Epithelial cell of prostate (primary cell): ENCODE measurements around the gene TDRD3.

ENCODE experiments used
- DNase-seq: peaks from one replicate; pipeline ENCODE4 v3.0.0-alpha.2; 2011; ENCODE audit warnings: low read depth, low spot score
- H3K27ac ChIP-seq: fragments of 450-650 bp; 2 replicates; pipeline ENCODE4 v1.5.1; 2017; ENCODE audit warnings: mild to moderate bottlenecking

TDRD3 gene

DNA sequence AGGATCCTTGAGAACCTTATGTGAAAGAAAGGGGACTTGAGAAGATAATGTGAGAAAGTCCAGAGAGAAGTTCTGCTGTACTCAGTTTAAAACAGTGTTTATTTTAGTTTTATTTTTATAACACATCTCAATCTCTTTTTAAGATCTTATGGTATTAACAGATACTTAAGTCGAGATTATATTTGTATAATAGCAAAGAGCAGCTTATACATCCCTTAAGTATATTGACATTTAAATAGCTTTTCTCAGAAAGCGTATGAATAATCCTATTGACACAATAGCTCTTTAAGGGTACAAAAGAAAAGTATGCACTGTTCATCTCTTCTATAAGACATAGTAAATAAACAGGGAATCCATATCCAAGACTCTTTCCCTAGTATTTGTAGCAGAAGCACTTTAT lies 42.2 kb downstream of the TDRD3 start:
- DNase-seq: no peak
- no peak overlapping the region for H3K27ac ChIP-seq

DNA sequence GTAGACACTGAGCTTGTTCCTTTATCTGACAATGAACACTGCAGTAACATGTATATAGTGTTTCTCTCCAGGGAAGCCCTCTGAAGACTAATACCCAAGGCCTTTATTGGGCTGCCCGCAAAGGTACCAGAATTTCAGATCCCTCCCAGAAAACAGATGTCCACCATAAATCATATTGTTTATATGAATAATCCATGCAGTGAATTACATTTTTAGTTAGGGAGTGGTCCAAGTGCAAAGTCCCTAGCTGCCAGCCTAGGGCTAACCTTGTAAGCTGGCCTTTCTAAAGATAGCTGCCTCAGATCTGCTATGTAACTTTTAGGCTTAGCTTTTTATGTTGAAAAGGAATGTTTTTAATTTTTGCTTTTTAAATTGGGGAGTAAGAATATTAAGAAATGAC lies 44.7 kb downstream of the TDRD3 start:
- H3K27ac ChIP-seq: no peak overlapping the region
- no peak for DNase-seq

DNA sequence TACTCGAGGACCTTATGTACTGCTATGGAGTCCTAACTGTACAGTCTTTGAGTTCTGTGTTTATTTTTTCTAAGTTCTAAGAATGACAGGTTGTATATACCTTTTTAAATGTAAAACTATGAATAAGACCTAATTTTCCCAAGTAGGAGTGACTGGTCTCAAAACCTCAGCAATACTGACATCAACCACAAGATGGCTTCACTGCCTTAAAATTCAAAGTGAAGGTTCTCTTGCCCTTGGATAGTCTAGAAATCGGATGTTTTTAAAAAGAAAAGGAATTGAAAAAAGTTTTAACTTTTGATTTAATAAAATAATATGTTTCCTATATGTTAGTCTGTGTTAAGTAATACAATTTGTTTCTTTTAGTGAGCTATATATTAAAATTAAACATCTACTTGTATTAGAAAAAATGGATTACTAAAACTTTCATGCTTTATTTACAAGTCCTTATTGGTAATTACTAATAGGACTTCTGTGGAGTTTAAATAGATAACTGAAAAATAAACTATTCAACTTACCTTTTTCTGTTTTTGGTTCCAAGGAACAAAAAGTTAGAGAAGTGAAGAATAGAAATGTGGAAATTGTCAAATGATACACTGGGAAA lies 52.0 kb downstream of the TDRD3 start:
- H3K27ac ChIP-seq: no peak overlapping the region
- DNase-seq: peak; percentile 5

DNA sequence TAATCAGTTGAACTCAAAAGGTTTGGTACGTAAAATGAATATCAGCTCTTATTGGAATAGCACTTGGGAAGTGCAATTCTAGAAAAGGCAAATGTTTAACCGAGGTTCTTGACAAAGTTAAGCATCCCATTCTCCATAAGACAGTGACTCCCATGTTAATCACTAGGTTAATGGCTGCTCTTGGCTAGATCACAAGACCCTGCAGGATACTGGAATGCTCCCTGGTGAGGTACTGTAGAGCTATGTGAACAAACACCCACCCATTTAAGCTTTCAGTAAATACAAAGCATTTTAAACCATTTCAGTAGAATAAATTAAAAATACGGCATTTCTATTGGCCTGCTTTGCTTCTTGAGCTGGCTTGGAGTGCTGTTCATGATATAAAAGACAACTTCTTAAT lies 56.5 kb downstream of the TDRD3 start:
- H3K27ac ChIP-seq: no peak overlapping the region
- DNase-seq: no peak

DNA sequence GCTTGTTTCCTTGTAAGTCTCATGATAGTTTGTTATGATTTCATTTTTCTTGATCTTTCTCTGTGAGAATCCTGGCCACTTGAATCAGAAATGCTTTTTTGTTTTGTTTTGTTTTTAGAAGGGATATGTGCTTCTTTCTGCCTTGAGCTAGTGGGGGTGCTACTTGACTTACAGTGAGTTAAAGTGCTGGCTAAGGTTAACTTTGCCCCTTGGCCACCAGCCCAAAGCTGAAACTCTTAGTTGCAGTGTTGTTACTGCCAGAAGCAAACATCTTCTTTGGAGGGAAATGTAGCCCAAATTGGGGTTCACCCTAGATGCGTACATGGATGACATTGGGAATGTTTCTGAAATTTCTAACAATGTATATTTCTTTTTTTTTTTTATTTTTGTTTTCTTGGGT lies 57.4 kb downstream of the TDRD3 start:
- no peak for DNase-seq

DNA sequence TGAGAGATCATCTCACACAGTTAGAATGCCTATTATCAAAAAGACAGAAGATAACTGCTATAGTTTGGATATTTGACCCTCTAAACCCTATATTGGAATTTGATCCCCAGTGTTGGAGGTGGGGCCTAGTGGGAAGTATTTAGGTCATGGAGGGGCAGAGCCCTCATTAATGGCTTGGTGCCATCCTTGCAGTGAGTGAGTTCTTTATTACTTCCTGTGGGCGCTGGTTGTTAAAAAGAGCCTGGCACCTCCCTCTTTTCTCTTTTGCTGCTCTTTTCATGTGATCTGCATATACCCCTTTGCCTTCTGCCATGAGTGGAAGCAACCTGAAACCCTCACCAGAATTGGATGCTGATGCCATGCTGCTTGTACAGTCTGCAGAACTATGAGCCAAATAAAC lies 66.8 kb downstream of the TDRD3 start:
- no peak for DNase-seq

More for the DNA sequence above, 57.4 kb downstream of the TDRD3 start:
- no peak overlapping the region for H3K27ac ChIP-seq

DNA sequence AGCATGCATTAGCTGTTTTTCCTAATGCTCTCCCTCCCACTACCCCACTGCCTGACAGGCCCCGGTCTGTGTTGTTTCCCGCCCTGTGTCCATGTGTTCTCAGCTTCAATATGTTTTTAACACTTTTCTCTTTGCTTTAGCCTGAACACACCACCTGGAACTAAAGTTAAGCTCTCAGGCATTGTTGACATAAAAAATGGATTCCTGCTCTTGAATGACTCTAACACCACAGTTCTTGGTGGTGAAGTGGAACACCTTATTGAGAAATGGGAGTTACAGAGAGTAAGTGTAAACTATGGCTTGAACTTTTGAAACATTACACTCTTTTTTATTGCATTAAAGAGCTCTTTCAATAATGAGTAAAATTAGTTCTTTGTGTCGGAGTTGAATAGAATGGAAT lies 70.1 kb downstream of the TDRD3 start:
- no peak overlapping the region for H3K27ac ChIP-seq
- DNase-seq: no peak

More for the DNA sequence above, 66.8 kb downstream of the TDRD3 start:
- no peak overlapping the region for H3K27ac ChIP-seq

DNA sequence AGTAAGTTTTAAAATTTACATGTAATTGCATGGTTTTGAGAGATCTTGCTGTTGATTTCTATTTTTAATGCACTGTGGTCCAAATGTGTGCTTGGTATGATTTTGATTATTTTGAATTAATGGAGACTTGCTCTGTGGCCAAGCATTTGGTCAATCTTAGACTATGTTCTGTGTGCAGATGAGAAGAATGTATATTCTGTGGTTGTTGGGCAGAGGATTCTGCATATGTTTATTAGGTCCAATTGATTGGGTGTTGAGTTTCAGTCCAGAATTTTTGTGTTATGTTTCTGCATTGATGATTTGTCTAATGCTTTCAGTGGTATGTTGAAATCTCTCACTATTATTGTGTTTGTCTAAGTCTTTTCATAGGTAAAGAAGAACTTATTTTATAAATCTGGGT lies 82.3 kb downstream of the TDRD3 start:
- DNase-seq: no peak

DNA sequence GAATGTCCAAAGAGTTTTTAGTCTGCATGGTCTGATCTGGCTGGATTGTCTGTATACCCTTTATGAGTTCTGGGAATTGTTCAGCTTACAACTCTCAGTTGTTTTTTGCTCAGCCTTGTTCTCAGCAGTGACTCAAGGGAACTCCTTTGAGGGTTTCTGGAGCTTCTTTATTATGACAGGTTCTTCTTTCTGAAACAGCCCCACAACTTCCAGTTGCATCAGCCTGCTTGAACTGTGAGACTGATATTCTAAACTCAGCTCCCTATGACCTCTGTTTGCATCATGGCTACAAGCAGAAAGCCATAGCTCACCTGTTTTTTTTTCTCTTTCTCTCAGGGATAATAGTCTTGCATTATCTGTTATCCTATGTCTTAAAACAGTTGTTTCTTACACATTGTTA lies 85.0 kb downstream of the TDRD3 start:
- peak overlapping the region; percentile 46 for H3K27ac ChIP-seq
- DNase-seq: no peak

More for the DNA sequence above, 82.3 kb downstream of the TDRD3 start:
- H3K27ac ChIP-seq: no peak overlapping the region

DNA sequence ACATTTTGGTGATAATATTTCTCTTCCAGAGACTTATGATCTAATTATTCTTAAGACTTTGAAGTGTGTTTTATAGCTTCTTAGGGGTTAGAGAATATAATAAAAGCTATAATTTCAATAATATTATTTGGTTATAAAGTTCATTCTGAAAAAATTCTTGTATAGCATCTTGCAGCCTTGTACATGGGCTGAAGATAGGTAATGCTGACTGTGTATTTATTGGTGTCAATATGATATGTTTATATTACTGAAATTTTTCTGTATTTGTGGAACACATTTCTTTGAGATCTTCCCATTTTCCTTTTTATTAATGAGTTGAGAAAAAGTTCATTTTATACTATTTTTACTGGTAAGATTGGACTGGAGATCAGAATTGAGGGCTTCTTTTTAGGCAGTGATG lies 87.8 kb downstream of the TDRD3 start:
- no peak overlapping the region for H3K27ac ChIP-seq
- no peak for DNase-seq

DNA sequence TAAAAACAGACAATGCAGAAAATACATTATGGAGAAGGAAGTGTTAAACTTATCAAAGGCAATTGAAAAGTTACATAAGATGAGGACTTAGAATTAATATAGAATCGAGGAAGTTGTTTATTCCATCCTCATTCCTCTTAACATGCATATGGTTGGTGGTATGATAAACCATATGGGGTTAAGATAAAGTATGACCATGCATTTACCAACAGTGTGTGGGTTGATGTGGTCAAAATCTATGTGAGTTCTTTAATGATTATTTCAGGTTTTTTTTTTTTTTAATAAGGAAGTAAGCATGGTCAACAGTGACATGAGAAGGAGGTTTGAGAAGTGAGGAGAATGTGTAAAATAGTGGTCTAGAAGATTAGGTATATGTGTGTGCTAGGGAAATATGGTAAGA lies 94.5 kb downstream of the TDRD3 start:
- no peak overlapping the region for H3K27ac ChIP-seq
- no peak for DNase-seq

DNA sequence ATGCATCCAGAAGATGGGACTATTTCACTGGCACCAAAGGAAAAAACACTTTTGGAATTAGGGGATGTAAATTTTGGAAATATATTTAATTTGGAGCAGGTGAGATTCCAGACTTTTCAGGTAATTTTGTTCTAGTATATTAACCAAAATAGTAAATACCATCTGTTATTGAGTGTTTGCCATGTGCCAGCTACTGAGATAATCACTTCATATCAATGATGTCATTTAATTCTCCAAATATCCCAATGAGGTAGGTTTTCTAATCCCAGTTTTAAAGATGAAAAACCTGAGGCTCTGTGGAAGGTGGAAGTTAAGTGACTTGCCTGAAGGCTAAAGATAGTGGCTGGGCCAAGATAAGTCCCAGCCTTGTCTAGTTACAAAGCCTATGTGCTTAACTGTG lies 95.2 kb downstream of the TDRD3 start:
- no peak overlapping the region for H3K27ac ChIP-seq
- DNase-seq: no peak

DNA sequence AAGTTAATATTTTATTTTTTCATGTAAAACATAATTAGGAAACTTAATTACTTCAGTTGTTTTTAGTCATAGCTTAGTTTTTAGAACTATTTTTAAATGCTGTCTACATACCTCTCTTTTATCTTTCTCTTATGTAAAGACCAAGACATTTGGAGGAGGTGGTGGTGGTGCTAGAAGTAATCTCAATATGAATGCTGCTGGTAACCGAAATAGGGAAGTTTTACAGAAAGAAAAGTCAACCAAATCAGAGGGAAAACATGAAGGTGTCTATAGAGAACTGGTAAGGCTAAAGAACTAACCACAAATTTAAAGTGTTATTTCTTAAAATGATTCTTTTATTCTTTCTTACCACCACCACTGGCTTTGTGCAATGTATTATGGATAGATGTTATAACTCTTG lies 97.3 kb downstream of the TDRD3 start:
- no peak overlapping the region for H3K27ac ChIP-seq
- DNase-seq: no peak

DNA sequence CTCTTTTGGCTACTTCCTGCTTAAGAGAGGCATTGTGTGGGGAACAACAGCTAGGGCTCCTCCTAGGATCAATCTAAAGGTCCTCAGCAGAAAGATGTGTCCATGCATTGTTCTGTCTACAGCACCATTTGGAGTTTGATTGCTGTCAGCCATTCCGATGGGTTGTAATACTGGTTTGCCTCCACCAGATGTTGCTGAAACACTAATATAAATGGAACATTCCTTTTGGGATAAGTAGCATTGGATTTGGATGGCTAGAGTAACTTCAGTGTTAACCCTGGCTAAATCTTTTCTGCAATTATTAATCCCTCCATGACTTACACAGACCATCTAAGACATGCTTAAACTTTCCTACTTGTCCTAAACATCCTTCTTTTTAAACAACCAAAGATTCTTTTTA lies 104.2 kb downstream of the TDRD3 start:
- no peak for DNase-seq
- no peak overlapping the region for H3K27ac ChIP-seq

DNA sequence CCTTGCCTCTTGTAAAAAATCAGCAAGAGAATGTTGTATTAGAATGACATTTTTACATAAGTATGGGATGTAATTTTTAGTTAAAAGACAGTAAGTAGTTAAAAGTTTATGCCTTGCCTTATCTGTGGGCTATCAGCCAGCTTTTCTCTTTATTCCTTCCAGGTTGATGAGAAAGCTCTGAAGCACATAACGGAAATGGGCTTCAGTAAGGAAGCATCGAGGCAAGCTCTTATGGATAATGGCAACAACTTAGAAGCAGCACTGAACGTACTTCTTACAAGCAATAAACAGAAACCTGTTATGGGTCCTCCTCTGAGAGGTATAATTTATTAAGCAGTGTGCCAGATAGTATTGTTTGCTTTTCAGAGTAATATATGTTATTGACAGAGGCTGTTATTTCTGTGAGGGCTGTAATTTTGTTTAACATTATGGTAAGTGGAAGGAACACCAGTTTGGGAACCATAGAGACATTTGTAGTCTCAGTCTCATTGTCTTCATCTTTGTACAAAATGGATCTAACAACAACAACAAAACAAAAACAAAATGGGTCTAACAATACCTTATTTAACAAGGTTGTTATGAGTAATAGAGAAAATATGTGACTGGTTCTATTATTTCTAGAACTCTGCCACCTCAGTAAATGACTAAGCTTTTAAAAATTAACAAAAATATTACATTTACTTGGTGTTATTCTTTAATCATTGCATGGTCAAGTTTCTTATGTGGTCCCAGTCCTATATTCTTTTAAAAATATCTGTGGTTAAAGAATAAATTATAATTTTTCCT lies 112.8 kb downstream of the TDRD3 start:
- H3K27ac ChIP-seq: no peak overlapping the region
- no peak for DNase-seq

DNA sequence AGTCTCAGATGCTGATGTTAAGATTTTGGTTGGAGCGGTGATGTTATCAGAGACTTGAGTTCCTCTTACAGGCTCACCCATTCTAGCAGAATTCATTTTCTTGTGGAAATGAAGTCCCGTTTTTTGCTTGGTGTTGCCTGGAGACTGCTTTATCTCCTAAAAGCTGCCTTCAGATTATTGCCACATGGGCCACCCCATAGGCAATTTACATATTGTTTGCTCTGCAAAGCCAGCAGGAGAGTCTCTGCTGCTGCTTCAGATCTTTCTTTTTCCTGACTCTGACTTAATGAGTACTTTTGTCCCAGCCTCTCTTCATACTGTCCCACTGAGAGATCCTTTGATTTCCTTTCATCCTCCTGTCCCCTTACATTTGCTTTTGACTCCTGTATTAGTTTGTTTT lies 114.6 kb downstream of the TDRD3 start:
- DNase-seq: no peak
- no peak overlapping the region for H3K27ac ChIP-seq

DNA sequence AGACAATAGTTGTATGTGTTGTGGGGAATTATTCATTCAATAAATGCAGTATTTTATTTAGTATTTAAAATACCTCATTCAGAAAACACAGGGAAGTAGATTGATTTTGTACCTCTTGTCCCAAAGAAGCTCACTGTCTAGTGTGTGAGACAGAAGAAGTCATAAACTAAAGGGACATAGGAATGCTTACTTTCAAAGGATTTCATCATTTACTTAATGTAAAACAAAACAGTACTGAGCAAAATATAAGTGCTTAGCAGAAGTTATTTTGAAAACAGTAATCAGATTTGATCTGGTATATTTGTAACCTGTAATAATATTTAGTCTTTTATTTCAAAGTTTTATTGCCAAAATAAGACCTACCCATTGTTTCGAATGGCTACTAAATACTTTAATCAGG lies 117.9 kb downstream of the TDRD3 start:
- no peak overlapping the region for H3K27ac ChIP-seq
- DNase-seq: no peak

DNA sequence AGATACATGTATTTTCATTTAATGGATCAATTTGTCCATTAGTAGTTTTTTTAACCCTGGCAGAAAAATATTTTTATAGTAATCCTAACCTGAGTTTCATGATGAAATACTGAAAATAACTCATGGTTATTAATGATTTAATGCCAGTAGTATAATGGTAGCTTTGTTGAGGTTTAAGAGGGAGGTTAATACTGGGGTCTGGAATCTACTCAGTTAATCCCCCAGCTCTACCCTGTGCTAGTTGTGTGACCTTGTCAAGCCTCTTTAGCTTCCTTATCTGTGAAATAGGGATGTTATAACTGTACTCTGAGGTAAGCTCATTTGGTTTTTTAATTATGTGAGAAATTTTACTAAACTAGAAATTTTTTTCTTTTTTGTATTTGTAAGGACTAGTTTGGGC lies 122.5 kb downstream of the TDRD3 start:
- H3K27ac ChIP-seq: no peak overlapping the region
- no peak for DNase-seq

DNA sequence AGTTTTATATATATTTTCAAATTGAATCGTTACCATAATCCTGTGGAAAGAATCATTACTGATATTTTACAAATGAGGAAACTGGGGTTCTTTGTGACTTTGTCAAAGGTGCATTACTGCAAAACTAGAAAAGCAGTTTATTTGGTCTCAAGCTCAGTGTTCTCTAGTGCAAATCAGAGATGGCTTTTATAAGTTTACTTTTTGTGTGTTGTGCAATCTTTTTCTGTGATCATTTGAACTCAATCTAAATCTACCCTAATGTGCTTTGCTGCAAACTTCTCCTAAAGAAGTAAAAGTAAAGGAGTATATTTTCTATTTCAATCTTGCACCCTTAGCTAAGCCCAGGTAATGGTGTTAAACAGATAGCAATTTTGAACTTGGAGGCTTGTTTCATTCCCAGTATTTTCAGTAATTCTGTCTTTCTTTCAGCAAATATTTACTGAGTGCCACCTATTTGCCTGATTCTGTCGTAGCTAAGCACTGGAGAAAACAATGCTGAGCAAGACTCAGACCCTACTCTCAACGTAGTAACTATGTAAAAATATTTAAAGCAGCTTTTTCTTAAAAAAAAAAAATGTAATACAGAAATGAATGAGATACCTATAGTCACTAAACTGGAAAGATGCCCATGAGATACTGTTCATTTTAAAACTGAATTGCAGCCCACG lies 124.0 kb downstream of the TDRD3 start:
- no peak overlapping the region for H3K27ac ChIP-seq
- DNase-seq: no peak

DNA sequence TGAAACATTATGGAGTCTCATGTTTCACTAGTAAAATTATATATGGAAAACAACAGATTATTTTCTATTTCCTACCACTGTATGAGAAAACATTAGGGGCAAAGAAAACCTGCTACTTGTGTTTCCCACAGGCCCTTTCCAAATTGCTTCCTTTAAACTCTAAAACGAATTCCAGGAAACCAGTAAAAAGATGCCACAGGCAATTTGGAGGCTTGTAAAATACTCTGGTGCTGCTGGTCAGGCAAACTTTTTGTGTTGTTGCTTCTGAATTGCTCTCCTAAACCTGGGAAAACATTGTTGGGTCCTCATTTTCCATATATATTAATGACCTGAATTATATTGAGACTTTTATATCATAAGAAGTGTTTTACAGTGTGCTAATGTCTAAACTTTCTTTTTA lies 141.5 kb downstream of the TDRD3 start:
- no peak for DNase-seq
- H3K27ac ChIP-seq: no peak overlapping the region

DNA sequence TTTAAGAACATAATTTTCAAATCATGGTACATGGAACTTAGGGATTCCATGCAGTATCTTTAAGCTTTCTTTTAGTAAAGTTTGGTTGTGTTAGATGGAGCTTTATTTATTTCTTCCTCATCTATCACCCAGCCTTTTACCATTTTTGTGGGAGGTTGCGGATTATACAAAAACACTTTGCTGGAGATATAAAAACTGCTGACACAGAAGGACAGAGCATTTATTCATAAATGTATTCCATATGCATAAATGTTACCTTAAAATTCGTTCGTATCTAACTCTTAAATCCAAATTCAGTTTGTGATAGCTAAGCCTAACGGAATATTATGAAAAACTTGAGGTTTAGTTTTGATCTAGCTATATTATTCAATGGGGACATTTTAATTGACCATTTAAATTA lies 143.3 kb downstream of the TDRD3 start:
- DNase-seq: no peak
- H3K27ac ChIP-seq: no peak overlapping the region
